Activated CD8-positive, alpha-beta T cell treated with anti-CD3 and anti-CD28 coated beads for 36 hours (primary cell): ENCODE measurements around the gene GABPA. TPM values are rescaled to one million over a fixed set of nuclear protein-coding genes. Genes with fewer than 3 reads are reported as not detected.

Experiments used
- ATAC-seq: fragments of 200-7000 bp; cut with Tn5 transposase; one replicate; pipeline ENCODE4 v1.10.0; 2021; ENCODE audit warnings: mild to moderate bottlenecking, moderate library complexity
- CTCF ChIA-PET: fragments of 350-600 bp; sonication (Branson Sonifier 250); formaldehyde crosslinking; loops from one replicate; lab custom pipeline; 2021; ENCODE audit warnings: antibody characterized with exemption; lab: Charles Lee
- POLR2A ChIA-PET: fragments of 350-600 bp; sonication (Branson Sonifier 250); formaldehyde crosslinking; loops from one replicate; lab custom pipeline; 2021; ENCODE audit warnings: antibody characterized with exemption; lab: Charles Lee
- DNase-seq: peaks from one replicate; pipeline ENCODE4 v3.0.0-alpha.2; 2020
- H3K27ac Mint-ChIP-seq: one replicate; pipeline ENCODE4 v1.8.0; 2021; ENCODE audit warnings: mild to moderate bottlenecking, mixed read lengths
- H3K27me3 Mint-ChIP-seq: one replicate; pipeline ENCODE4 v1.8.0; 2021; ENCODE audit warnings: mixed read lengths
- H3K36me3 Mint-ChIP-seq: one replicate; pipeline ENCODE4 v1.8.0; 2021; ENCODE audit warnings: low read depth, mixed read lengths
- H3K4me1 Mint-ChIP-seq: one replicate; pipeline ENCODE4 v1.8.0; 2021; ENCODE audit warnings: low read depth, mixed read lengths
- H3K4me3 Mint-ChIP-seq: one replicate; pipeline ENCODE4 v1.8.0; 2021; ENCODE audit warnings: mild to moderate bottlenecking, moderate library complexity, mixed read lengths
- H3K9me3 Mint-ChIP-seq: one replicate; pipeline ENCODE4 v1.8.0; 2021; ENCODE audit warnings: mixed read lengths
- intact Hi-C: fragments of 100-400 bp; cut with micrococcal nuclease; formaldehyde crosslinking; loops from one replicate; pipeline ENCODE4 v1.10.0; 2022
- total RNA-seq, 2 experiments: library from RNA; stranded (reverse); gene quantifications; one replicate each; pipeline ENCODE4 v1.2.3, GENCODE V29; 2021
- TF ChIP-seq, protein P1 (sequence below): fragments of 200-600 bp; IDR thresholded peaks from one replicate; pipeline ENCODE4 v1.8.0; 2022; ENCODE audit warnings: antibody characterized with exemption, mild to moderate bottlenecking

Gene GABPA
- total RNA-seq, 2 experiments from 2014 or later: 21.8 to 24.9 TPM

GRCh38 chr21:25735646-25736597 lies 1.1 kb downstream of the GABPA start:
- Mint-ChIP-seq H3K27me3 (no peaks in the 10 kb centered on the region), H3K9me3 (no peaks in the 10 kb centered on the region), H3K4me1 (peaks cover 49% of the 10 kb centered on the region), H3K27ac (peak overlapping the region; percentile 100), H3K4me3 (peak overlapping the region; percentile 91), H3K36me3 (peaks cover 21% of the 10 kb centered on the region)
- CTCF ChIA-PET: interaction anchor here (0.7 to 1.7 kb wide), 3 partner anchors 127 to 313 kb away, joined by 3 to 4 read pairs (median 3); no protein-coding TSS in a partner anchor
- DNase-seq: peak; percentile 83
- ATAC-seq: peak; percentile 3
- intact Hi-C loops: no loop called here
- TF ChIP-seq, protein P1, sequence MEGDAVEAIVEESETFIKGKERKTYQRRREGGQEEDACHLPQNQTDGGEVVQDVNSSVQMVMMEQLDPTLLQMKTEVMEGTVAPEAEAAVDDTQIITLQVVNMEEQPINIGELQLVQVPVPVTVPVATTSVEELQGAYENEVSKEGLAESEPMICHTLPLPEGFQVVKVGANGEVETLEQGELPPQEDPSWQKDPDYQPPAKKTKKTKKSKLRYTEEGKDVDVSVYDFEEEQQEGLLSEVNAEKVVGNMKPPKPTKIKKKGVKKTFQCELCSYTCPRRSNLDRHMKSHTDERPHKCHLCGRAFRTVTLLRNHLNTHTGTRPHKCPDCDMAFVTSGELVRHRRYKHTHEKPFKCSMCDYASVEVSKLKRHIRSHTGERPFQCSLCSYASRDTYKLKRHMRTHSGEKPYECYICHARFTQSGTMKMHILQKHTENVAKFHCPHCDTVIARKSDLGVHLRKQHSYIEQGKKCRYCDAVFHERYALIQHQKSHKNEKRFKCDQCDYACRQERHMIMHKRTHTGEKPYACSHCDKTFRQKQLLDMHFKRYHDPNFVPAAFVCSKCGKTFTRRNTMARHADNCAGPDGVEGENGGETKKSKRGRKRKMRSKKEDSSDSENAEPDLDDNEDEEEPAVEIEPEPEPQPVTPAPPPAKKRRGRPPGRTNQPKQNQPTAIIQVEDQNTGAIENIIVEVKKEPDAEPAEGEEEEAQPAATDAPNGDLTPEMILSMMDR: no peak
- POLR2A ChIA-PET: interaction anchor here (1.3 to 2.0 kb wide), 3 partner anchors 7 to 158 kb away, joined by 3 to 7 read pairs (median 6); no protein-coding TSS in a partner anchor

DNA sequence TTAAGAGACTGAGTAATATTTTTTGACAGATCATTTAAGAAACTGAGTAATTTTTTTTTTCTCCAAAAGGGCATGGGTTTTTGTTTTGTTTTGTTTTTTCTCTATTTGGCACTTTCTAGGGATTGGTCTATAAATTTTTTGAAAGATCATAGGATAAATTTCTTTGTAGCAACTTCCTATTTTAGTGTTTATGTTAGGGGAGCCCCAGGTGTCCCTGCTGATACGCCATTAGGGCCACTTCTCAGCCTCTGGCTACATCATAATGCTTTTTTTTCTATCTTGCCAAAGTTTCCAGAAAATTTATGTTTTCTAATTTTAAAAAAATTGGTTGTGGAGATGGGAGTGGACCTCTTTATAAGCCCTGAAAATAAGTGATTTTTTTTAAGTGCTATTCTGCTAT lies 2.6 kb downstream of the GABPA start:
- TF ChIP-seq, protein P1: no peak
- no peak for DNase-seq
- ChIA-PET POLR2A (no interaction called here), CTCF (no interaction called here)
- H3K4me1 Mint-ChIP-seq: peaks cover 46% of the 10 kb centered on the region
- no peak overlapping the region for H3K27ac Mint-ChIP-seq
- no peaks in the 10 kb centered on the region for H3K27me3 Mint-ChIP-seq
- no peaks in the 10 kb centered on the region for H3K9me3 Mint-ChIP-seq
- H3K36me3 Mint-ChIP-seq: peaks cover 24% of the 10 kb centered on the region
- intact Hi-C loops: no loop called here
- no peak for ATAC-seq
- H3K4me3 Mint-ChIP-seq: peak overlapping the region; percentile 91

- Mint-ChIP-seq H3K4me3 (no peak overlapping the region), H3K27ac (no peak overlapping the region), H3K36me3 (peaks cover 13% of the 10 kb centered on the region), H3K4me1 (peaks cover 22% of the 10 kb centered on the region), H3K27me3 (no peaks in the 10 kb centered on the region), H3K9me3 (no peaks in the 10 kb centered on the region)
- CTCF ChIA-PET: interaction anchor here (1.4 kb wide), 1 partner anchor 59 kb away, joined by 3 read pairs; no protein-coding TSS in a partner anchor
- DNase-seq (no peak), ATAC-seq (no peak)
- TF ChIP-seq, protein P1: no peak
- intact Hi-C loops: no loop called here
- POLR2A ChIA-PET: interaction anchor here (1.0 to 1.3 kb wide), 3 partner anchors 8 to 59 kb away, joined by 3 read pairs; partner anchors contain the start of genes ATP5PF and GABPA
Observed at GRCh38 chr21:25742900-25743299, 8.1 kb downstream of the GABPA start.

- H3K9me3 Mint-ChIP-seq: no peaks in the 10 kb centered on the region
- intact Hi-C loops: no loop called here
- H3K27ac Mint-ChIP-seq: no peak overlapping the region
- DNase-seq: no peak
- no peaks in the 10 kb centered on the region for H3K27me3 Mint-ChIP-seq
- H3K4me3 Mint-ChIP-seq: no peak overlapping the region
- TF ChIP-seq, protein P1: no peak
- H3K4me1 Mint-ChIP-seq: peaks cover 18% of the 10 kb centered on the region
- peaks cover 17% of the 10 kb centered on the region for H3K36me3 Mint-ChIP-seq
- POLR2A ChIA-PET: interaction anchor here (1.1 kb wide), 1 partner anchor 15 kb away, joined by 4 read pairs; no protein-coding TSS in a partner anchor
- no peak for ATAC-seq
- CTCF ChIA-PET: interaction anchor here (0.7 to 1.1 kb wide), 2 partner anchors 10 to 118 kb away, joined by 3 read pairs; no protein-coding TSS in a partner anchor
Observed at GRCh38 chr21:25744854-25745253, 10.1 kb downstream of the GABPA start.
